Activated CD8-positive, alpha-beta memory T cell treated with anti-CD3 and anti-CD28 coated beads for 24 hours (primary cell): ENCODE measurements around the gene ZNF497.
"Not testable (repeated sequence)": the region's sequence is repeated elsewhere in the genome, so short reads cannot be mapped to it uniquely, and the experiment has no call there.

Source experiments
- DNase-seq: peaks from one replicate; pipeline ENCODE4 v3.0.0-alpha.2; 2020

ZNF497 gene

GRCh38 chr19:58345558-58345957, 17.0 kb downstream of the ZNF497 start:
- no peak for DNase-seq

GRCh38 chr19:58338825-58339558, 23.6 kb downstream of the ZNF497 start:
- no peak for DNase-seq

- DNase-seq: no peak
Measured at GRCh38 chr19:58338336-58338735, 24.2 kb downstream of the ZNF497 start.

GRCh38 chr19:58336820-58337219, 25.7 kb downstream of the ZNF497 start:
- DNase-seq: no peak

- DNase-seq: no peak
Measured at GRCh38 chr19:58336216-58336615, 26.3 kb downstream of the ZNF497 start.

- no peak for DNase-seq
Measured at GRCh38 chr19:58335630-58336029, 26.9 kb downstream of the ZNF497 start.

- no peak for DNase-seq
Measured at GRCh38 chr19:58334691-58335249, 27.8 kb downstream of the ZNF497 start.

- DNase-seq: no peak
Measured at GRCh38 chr19:58332697-58333096, 29.9 kb downstream of the ZNF497 start.

- no peak for DNase-seq
Measured at GRCh38 chr19:58330458-58330857, 32.1 kb downstream of the ZNF497 start.

- DNase-seq: no peak
Measured at GRCh38 chr19:58328999-58329398, 33.6 kb downstream of the ZNF497 start.

GRCh38 chr19:58326914-58327726, 35.4 kb downstream of the ZNF497 start, which contains the start of gene ZSCAN22:
Gene ZSCAN22 (plus strand): TSS chr19:58326994. CDS start chr19:58334803, 7,809 bp downstream.
- DNase-seq: peak; percentile 95

- DNase-seq: no peak
Measured at GRCh38 chr19:58326501-58326913, 36.0 kb downstream of the ZNF497 start.

- no peak for DNase-seq
Measured at GRCh38 chr19:58325311-58326022, 37.1 kb downstream of the ZNF497 start.

GRCh38 chr19:58319241-58319640, 43.3 kb downstream of the ZNF497 start:
- no peak for DNase-seq

- DNase-seq: no peak
Measured at GRCh38 chr19:58318297-58318696, 44.3 kb downstream of the ZNF497 start.

GRCh38 chr19:58317476-58318072, 45.0 kb downstream of the ZNF497 start:
- no peak for DNase-seq

GRCh38 chr19:58315580-58315979, 47.0 kb downstream of the ZNF497 start:
- DNase-seq: no peak

GRCh38 chr19:58311345-58311865, 51.1 kb downstream of the ZNF497 start:
- DNase-seq: no peak

GRCh38 chr19:58310685-58311084, 51.9 kb downstream of the ZNF497 start:
- DNase-seq: not testable (repeated sequence)

- DNase-seq: no peak
Measured at GRCh38 chr19:58307736-58308135, 54.8 kb downstream of the ZNF497 start.

GRCh38 chr19:58305932-58306323, 56.6 kb downstream of the ZNF497 start:
- DNase-seq: no peak
